HepG2 (cell line): ENCODE measurements around the gene SRSF2. TPM values are rescaled to one million over a fixed set of nuclear protein-coding genes. Genes with fewer than 3 reads are reported as not detected.
A peak's percentile ranks its signal among the peaks of the same experiment; 100 is the strongest.

ENCODE experiments used
- CSRNP2 ChIP-seq: sonication (generic); formaldehyde crosslinking; conservative IDR thresholded peaks from 2 replicates; pipeline ENCODE4 v1.8.0; 2022; ENCODE audit warnings: low read depth, missing genetic modification reagents
- ERF ChIP-seq: IDR thresholded peaks from 2 replicates; pipeline ENCODE4 v1.6.1; 2018; ENCODE audit warnings: missing biosample characterization, missing genetic modification reagents
- GLI4 ChIP-seq: sonication (generic); formaldehyde crosslinking; IDR thresholded peaks from 2 replicates; pipeline ENCODE4 v1.5.1; 2020; ENCODE audit warnings: missing genetic modification reagents, mild to moderate bottlenecking, moderate library complexity, borderline replicate concordance
- MATR3 ChIP-seq: sonication (generic); formaldehyde crosslinking; IDR thresholded peaks from 2 replicates; pipeline ENCODE4 v1.4.0; 2020; ENCODE audit warnings: missing genetic modification reagents
- MTA1 ChIP-seq: sonication (generic); formaldehyde crosslinking; IDR thresholded peaks from 2 replicates; pipeline ENCODE4 v1.4.0; 2020; ENCODE audit warnings: missing genetic modification reagents, mild to moderate bottlenecking, borderline replicate concordance
- NPAS2 ChIP-seq: sonication (generic); formaldehyde crosslinking; IDR thresholded peaks from 2 replicates; pipeline ENCODE4 v1.8.0; 2022; ENCODE audit warnings: mild to moderate bottlenecking, missing genetic modification reagents, borderline replicate concordance
- RAD21 ChIP-seq: fragments of 450-650 bp; formaldehyde crosslinking; IDR thresholded peaks from 2 replicates; pipeline ENCODE4 v1.5.0; 2020; ENCODE audit warnings: mild to moderate bottlenecking
- SETDB1 ChIP-seq: sonication (generic); formaldehyde crosslinking; IDR thresholded peaks from 2 replicates; pipeline ENCODE4 v1.5.1; 2020; ENCODE audit warnings: missing genetic modification reagents, mild to moderate bottlenecking, borderline replicate concordance
- SKIL ChIP-seq: sonication (generic); formaldehyde crosslinking; IDR thresholded peaks from 2 replicates; pipeline ENCODE4 v1.8.0; 2022; ENCODE audit warnings: missing genetic modification reagents, mild to moderate bottlenecking, moderate library complexity, borderline replicate concordance
- SP5 ChIP-seq: IDR thresholded peaks from 2 replicates; pipeline ENCODE4 v1.6.1; 2016; ENCODE audit warnings: low read depth, borderline replicate concordance
- STAG1 ChIP-seq: sonication (generic); formaldehyde crosslinking; IDR thresholded peaks from 2 replicates; pipeline ENCODE4 v1.4.0; 2020; ENCODE audit warnings: missing genetic modification reagents
- THAP11 ChIP-seq: IDR thresholded peaks from 2 replicates; pipeline ENCODE4 v1.6.1; 2016; ENCODE audit warnings: missing biosample characterization, missing genetic modification reagents
- THYN1 ChIP-seq: sonication (generic); formaldehyde crosslinking; IDR thresholded peaks from 2 replicates; pipeline ENCODE4 v1.8.1; 2023; ENCODE audit warnings: low read depth, mild to moderate bottlenecking, moderate library complexity, missing genetic modification reagents, borderline replicate concordance
- ZNF816 ChIP-seq: sonication (generic); formaldehyde crosslinking; IDR thresholded peaks from 2 replicates; pipeline ENCODE4 v1.8.0; 2022; ENCODE audit warnings: missing genetic modification reagents, mild to moderate bottlenecking, borderline replicate concordance
- polyA plus RNA-seq, 8 experiments: library from polyadenylated mRNA; depleted of rRNA in 3 of 8; stranded (reverse) in 7 of 8; unstranded in 1 of 8; fragments of >200 nt; fragmentation: Illumina TruSeq in 4 of 8; extraction: Trizol in 4 of 8; gene quantifications; 2 replicates each; pipeline versions ENCODE4 v1.2.1 to v1.2.3, GENCODE V29; 2011 to 2016; ENCODE audit warnings: low read depth in 4 of 8, missing spikeins in 1 of 8, mixed read lengths in 1 of 8; ENCODE audit not compliant: insufficient read depth in 1 of 8
- total RNA-seq, 5 experiments: library from RNA; depleted of rRNA; stranded (reverse); fragments of >200 nt; fragmentation: Illumina TruSeq; extraction: Trizol; gene quantifications; 2 replicates each; pipeline ENCODE4 v1.2.3, GENCODE V29; 2016; ENCODE audit warnings: low read depth in 1 of 5
- TF ChIP-seq, protein P1 (sequence below): sonication (generic); formaldehyde crosslinking; IDR thresholded peaks from 2 replicates; pipeline ENCODE4 v1.5.0; 2020; ENCODE audit warnings: mild to moderate bottlenecking, missing genetic modification reagents, borderline replicate concordance
- TF ChIP-seq, protein P2 (sequence below): sonication (generic); formaldehyde crosslinking; IDR thresholded peaks from 2 replicates; pipeline ENCODE4 v1.5.0; 2020; ENCODE audit warnings: missing genetic modification reagents
- TF ChIP-seq, protein P3 (sequence below): sonication (generic); formaldehyde crosslinking; IDR thresholded peaks from 2 replicates; pipeline ENCODE4 v1.4.0; 2020; ENCODE audit warnings: mild to moderate bottlenecking, missing genetic modification reagents

The SRSF2 gene
- total and polyA plus RNA-seq, 2 of the 13 experiments (the other 11 are each of a cell fraction or from before 2014, with no cell fraction given) = 306 to 319 TPM

GRCh38 chr17:76707985-76708807 lies 28.9 kb downstream of the SRSF2 start (continued):
- 0 out of 2 replicates have a peak, but pooled peaks have one; percentile 15 for TF ChIP-seq ERF (CRISPR knock-in tag)
- TF ChIP-seq, protein P1, sequence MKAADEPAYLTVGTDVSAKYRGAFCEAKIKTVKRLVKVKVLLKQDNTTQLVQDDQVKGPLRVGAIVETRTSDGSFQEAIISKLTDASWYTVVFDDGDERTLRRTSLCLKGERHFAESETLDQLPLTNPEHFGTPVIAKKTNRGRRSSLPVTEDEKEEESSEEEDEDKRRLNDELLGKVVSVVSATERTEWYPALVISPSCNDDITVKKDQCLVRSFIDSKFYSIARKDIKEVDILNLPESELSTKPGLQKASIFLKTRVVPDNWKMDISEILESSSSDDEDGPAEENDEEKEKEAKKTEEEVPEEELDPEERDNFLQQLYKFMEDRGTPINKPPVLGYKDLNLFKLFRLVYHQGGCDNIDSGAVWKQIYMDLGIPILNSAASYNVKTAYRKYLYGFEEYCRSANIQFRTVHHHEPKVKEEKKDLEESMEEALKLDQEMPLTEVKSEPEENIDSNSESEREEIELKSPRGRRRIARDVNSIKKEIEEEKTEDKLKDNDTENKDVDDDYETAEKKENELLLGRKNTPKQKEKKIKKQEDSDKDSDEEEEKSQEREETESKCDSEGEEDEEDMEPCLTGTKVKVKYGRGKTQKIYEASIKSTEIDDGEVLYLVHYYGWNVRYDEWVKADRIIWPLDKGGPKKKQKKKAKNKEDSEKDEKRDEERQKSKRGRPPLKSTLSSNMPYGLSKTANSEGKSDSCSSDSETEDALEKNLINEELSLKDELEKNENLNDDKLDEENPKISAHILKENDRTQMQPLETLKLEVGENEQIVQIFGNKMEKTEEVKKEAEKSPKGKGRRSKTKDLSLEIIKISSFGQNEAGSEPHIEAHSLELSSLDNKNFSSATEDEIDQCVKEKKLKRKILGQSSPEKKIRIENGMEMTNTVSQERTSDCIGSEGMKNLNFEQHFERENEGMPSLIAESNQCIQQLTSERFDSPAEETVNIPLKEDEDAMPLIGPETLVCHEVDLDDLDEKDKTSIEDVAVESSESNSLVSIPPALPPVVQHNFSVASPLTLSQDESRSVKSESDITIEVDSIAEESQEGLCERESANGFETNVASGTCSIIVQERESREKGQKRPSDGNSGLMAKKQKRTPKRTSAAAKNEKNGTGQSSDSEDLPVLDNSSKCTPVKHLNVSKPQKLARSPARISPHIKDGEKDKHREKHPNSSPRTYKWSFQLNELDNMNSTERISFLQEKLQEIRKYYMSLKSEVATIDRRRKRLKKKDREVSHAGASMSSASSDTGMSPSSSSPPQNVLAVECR (CRISPR knock-in tag) = peak; percentile 36; the same call in 1 of the 2 replicates
- TF ChIP-seq NPAS2 (CRISPR knock-in tag) = no peak
- TF ChIP-seq THAP11 = no peak
- TF ChIP-seq, protein P2, sequence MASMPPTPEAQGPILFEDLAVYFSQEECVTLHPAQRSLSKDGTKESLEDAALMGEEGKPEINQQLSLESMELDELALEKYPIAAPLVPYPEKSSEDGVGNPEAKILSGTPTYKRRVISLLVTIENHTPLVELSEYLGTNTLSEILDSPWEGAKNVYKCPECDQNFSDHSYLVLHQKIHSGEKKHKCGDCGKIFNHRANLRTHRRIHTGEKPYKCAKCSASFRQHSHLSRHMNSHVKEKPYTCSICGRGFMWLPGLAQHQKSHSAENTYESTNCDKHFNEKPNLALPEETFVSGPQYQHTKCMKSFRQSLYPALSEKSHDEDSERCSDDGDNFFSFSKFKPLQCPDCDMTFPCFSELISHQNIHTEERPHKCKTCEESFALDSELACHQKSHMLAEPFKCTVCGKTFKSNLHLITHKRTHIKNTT (CRISPR knock-in tag) = no peak
- peak; percentile 38 for TF ChIP-seq STAG1 (CRISPR knock-in tag)
- no peak for TF ChIP-seq CSRNP2
- no peak for TF ChIP-seq ZNF816 (CRISPR knock-in tag)
- TF ChIP-seq GLI4 (CRISPR knock-in tag) = no peak
- TF ChIP-seq THYN1 = no peak
- TF ChIP-seq, protein P3, sequence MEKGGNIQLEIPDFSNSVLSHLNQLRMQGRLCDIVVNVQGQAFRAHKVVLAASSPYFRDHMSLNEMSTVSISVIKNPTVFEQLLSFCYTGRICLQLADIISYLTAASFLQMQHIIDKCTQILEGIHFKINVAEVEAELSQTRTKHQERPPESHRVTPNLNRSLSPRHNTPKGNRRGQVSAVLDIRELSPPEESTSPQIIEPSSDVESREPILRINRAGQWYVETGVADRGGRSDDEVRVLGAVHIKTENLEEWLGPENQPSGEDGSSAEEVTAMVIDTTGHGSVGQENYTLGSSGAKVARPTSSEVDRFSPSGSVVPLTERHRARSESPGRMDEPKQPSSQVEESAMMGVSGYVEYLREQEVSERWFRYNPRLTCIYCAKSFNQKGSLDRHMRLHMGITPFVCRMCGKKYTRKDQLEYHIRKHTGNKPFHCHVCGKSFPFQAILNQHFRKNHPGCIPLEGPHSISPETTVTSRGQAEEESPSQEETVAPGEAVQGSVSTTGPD (CRISPR knock-in tag) = no peak
- no peak for TF ChIP-seq SETDB1 (CRISPR knock-in tag)
- TF ChIP-seq MTA1 (CRISPR knock-in tag) = 0 out of 2 replicates have a peak, but pooled peaks have one; percentile 56
- TF ChIP-seq SKIL (CRISPR knock-in tag) = no peak
- TF ChIP-seq MATR3 = no peak
- peak; percentile 41; the same call in 1 of the 2 replicates for TF ChIP-seq RAD21 (CRISPR knock-in tag)
- TF ChIP-seq SP5 = no peak
